HS-27A (cell line): ENCODE data around the gene UFSP2.

ENCODE experiments used
- DNase-seq: peaks from one replicate; pipeline ENCODE4 v3.0.0-alpha.2; 2012; ENCODE audit warnings: low read depth, missing footprints

The UFSP2 gene

GRCh38 chr4:185352741-185353140, 73.0 kb downstream of the UFSP2 start:
- DNase-seq: no peak

GRCh38 chr4:185352202-185352601, 73.6 kb downstream of the UFSP2 start:
- DNase-seq: no peak

GRCh38 chr4:185351691-185352090, 74.1 kb downstream of the UFSP2 start:
- no peak for DNase-seq
